Endothelial cell of umbilical vein (primary cell): Measurements from ENCODE around the gene PKD1L1. TPM values are rescaled to one million over a fixed set of nuclear protein-coding genes. Genes with fewer than 3 reads are reported as not detected.

ENCODE experiments used
- BruUV-seq: library from RNA; stranded (reverse); fragments of 400-500 nt; replicated peaks from 2 replicates; lab custom pipeline; 2021; lab: Mats Ljungman, UMichigan
- CTCF ChIA-PET: fragments of 300-600, 350-600 bp; sonication (Branson Sonifier 250); formaldehyde crosslinking; loops from one replicate; lab custom pipeline; 2021; ENCODE audit warnings: antibody characterized with exemption, inconsistent platforms; lab: Charles Lee
- POLR2A ChIA-PET: fragments of 300-600, 350-600 bp; sonication (Branson Sonifier 250); formaldehyde crosslinking; loops from one replicate; lab custom pipeline; 2021; ENCODE audit warnings: antibody characterized with exemption, inconsistent platforms; lab: Charles Lee
- DNase-seq: peaks from one replicate; pipeline ENCODE4 v3.0.0-alpha.2; 2011; ENCODE audit warnings: low read depth, low spot score
- FAIRE-seq: peaks from 2 replicates; lab custom pipeline; 2011; peaks lifted over from hg19 to GRCh38; lab: Jason Lieb, UNC
- H2AFZ ChIP-seq: 2 replicates; pipeline ENCODE4 v1.6.0; 2012; ENCODE audit warnings: low read depth, low read length, control low read depth, inconsistent platforms
- H3K27ac ChIP-seq: 2 replicates; pipeline ENCODE4 v1.5.1; 2011; ENCODE audit warnings: low read depth, mild to moderate bottlenecking, control low read depth, low read length, moderate library complexity; ENCODE audit not compliant: insufficient read depth
- H3K27me3 ChIP-seq, 2 experiments: 2 replicates each; pipeline versions ENCODE4 v1.6.0 to v1.6.1; 2011; ENCODE audit warnings: low read length in 2 of 2, mixed read lengths in 1 of 2; ENCODE audit not compliant: control insufficient read depth in 2 of 2, insufficient read depth in 2 of 2
- H3K36me3 ChIP-seq, 2 experiments: 2 replicates in 1 of 2; 3 replicates in 1 of 2; pipeline ENCODE4 v1.5.1; 2011; ENCODE audit warnings: low read length in 2 of 2, mild to moderate bottlenecking in 1 of 2, moderate library complexity in 1 of 2; ENCODE audit not compliant: control insufficient read depth in 2 of 2, insufficient read depth in 2 of 2; ENCODE audit errors: extremely low read depth in 1 of 2
- H3K4me1 ChIP-seq: 3 replicates; pipeline ENCODE4 v1.5.1; 2011; ENCODE audit warnings: mild to moderate bottlenecking, low read length; ENCODE audit not compliant: control insufficient read depth, insufficient read depth; ENCODE audit errors: extremely low read depth
- H3K4me2 ChIP-seq: 2 replicates; pipeline ENCODE4 v1.6.1; 2011; ENCODE audit warnings: low read length, control low read depth, mixed read lengths; ENCODE audit not compliant: insufficient read depth
- H3K4me3 ChIP-seq, 3 experiments: fragments of 200-600 bp in 1 of 3; sonication (generic), shearing (Covaris generic) in 1 of 3; replicated peaks in 1 of 3; 2 replicates each; pipeline ENCODE4 v1.5.1; 2011 to 2016; ENCODE audit warnings: control low read depth in 3 of 3, low read length in 3 of 3, mild to moderate bottlenecking in 2 of 3, inconsistent platforms in 1 of 3, low read depth in 1 of 3, moderate library complexity in 1 of 3; ENCODE audit not compliant: insufficient read depth in 1 of 3
- H3K79me2 ChIP-seq: 2 replicates; pipeline ENCODE4 v1.6.0; 2012; ENCODE audit warnings: low read length, inconsistent platforms; ENCODE audit not compliant: control insufficient read depth, insufficient read depth
- H3K9ac ChIP-seq: replicated peaks from 2 replicates; pipeline ENCODE3; 2011; ENCODE audit warnings: low read length, control low read depth; ENCODE audit not compliant: insufficient read depth; ENCODE audit errors: extremely low read depth
- H3K9me1 ChIP-seq: replicated peaks from 3 replicates; pipeline ENCODE4 v1.6.0; 2011; ENCODE audit warnings: mild to moderate bottlenecking, low read length; ENCODE audit not compliant: control insufficient read depth, insufficient read depth; ENCODE audit errors: extremely low read depth
- H3K9me3 ChIP-seq: replicated peaks from 2 replicates; pipeline ENCODE4 v1.5.1; 2012; ENCODE audit warnings: low read length, inconsistent platforms; ENCODE audit not compliant: control insufficient read depth, insufficient read depth
- H4K20me1 ChIP-seq: replicated peaks from 2 replicates; pipeline ENCODE3; 2011; ENCODE audit warnings: mild to moderate bottlenecking, low read length; ENCODE audit not compliant: control insufficient read depth, insufficient read depth; ENCODE audit errors: extremely low read depth
- CTCF ChIP-seq, 2 donors: IDR thresholded peaks; 1 replicate in 1 of 2; 2 replicates in 1 of 2; pipeline ENCODE4 v1.5.1; 2011; ENCODE audit warnings: low read length in 2 of 2, mild to moderate bottlenecking in 2 of 2, moderate library complexity in 2 of 2, control low read depth in 1 of 2, inconsistent platforms in 1 of 2, low read depth in 1 of 2; ENCODE audit not compliant: insufficient read depth in 1 of 2; ENCODE audit errors: extremely low read depth in 1 of 2
- EZH2 ChIP-seq: IDR thresholded peaks from 2 replicates; pipeline ENCODE4 v1.6.1; 2012; ENCODE audit warnings: borderline replicate concordance, low read depth, mild to moderate bottlenecking, moderate library complexity, low read length, inconsistent platforms; ENCODE audit not compliant: severe bottlenecking
- FOS ChIP-seq: IDR thresholded peaks from 2 replicates; pipeline ENCODE4 v1.6.1; 2011; ENCODE audit warnings: mild to moderate bottlenecking, low read length, moderate library complexity, borderline replicate concordance; ENCODE audit not compliant: insufficient read depth
- GATA2 ChIP-seq: IDR thresholded peaks from 2 replicates; pipeline ENCODE4 v1.7.0; 2011; ENCODE audit warnings: low read depth, mild to moderate bottlenecking, moderate library complexity, mixed read lengths, low read length; ENCODE audit not compliant: insufficient read length, insufficient read depth
- JUN ChIP-seq: IDR thresholded peaks from 2 replicates; pipeline ENCODE4 v1.6.1; 2011; ENCODE audit warnings: borderline replicate concordance, low read depth; ENCODE audit not compliant: insufficient read length, insufficient read depth
- MYC ChIP-seq: IDR thresholded peaks from one replicate; pipeline ENCODE4 v1.6.1; 2011; ENCODE audit warnings: mild to moderate bottlenecking, low read depth, low read length
- POLR2A ChIP-seq: IDR thresholded peaks from 2 replicates; pipeline ENCODE4 v1.6.1; 2012; ENCODE audit warnings: low read depth, mild to moderate bottlenecking, control low read depth, low read length
- POLR2AphosphoS5 ChIP-seq: IDR thresholded peaks from 2 replicates; pipeline ENCODE4 v1.6.1; 2012; ENCODE audit warnings: low read depth, mild to moderate bottlenecking, control low read depth, low read length, moderate library complexity; ENCODE audit not compliant: insufficient read depth
- dilution Hi-C: fragments of 300-500 bp; cut with MboI; formaldehyde crosslinking; loops from one replicate; pipeline ENCODE4 v1.15.0; 2019; ENCODE audit warnings: low sequenced_read_pairs; ENCODE audit not compliant: extremely low pct_ligation_motif_present
- intact Hi-C: fragments of 100-400 bp; cut with micrococcal nuclease; formaldehyde crosslinking; loops from one replicate; pipeline ENCODE4 v1.10.0; 2022
- polyA plus RNA-seq, 4 experiments: library from polyadenylated mRNA; depleted of rRNA in 3 of 4; stranded (reverse) in 3 of 4; unstranded in 1 of 4; fragments of >200 nt; gene quantifications; 2 replicates each; pipeline versions ENCODE4 v1.2.1 to v1.2.3, GENCODE V29; 2011 to 2012; ENCODE audit warnings: missing spikeins in 1 of 4
- total RNA-seq: library from RNA; stranded (reverse); gene quantifications from 2 replicates; pipeline ENCODE4 v1.2.3, GENCODE V29; 2021
- TF ChIP-seq, protein P1 (sequence below): IDR thresholded peaks from 2 replicates; pipeline ENCODE4 v1.6.1; 2011; ENCODE audit not compliant: insufficient read depth, insufficient read length

Gene PKD1L1
- total and polyA plus RNA-seq, 2 donors (not counting 3 experiments of a cell fraction or from before 2014, with no cell fraction given), result 4.1 to 5.9 TPM

GRCh38 chr7:47991270-47991669, 43.0 kb upstream of the PKD1L1 start:
- no peaks in the 10 kb centered on the region for H3K9me1 ChIP-seq
- H3K36me3 ChIP-seq, result no peaks in the 10 kb centered on the region
- TF ChIP-seq GATA2 (no peak), JUN (no peak), MYC (no peak), CTCF (IDR thresholded peaks at IDR 0.05; ENCODE audit: extremely low read depth in 1 of 2, insufficient read depth in 1 of 2, low read depth in 1 of 2, low read length in 2 of 2) (no peak), FOS (no peak), EZH2 (no peak), POLR2A (no peak), POLR2AphosphoS5 (no peak)
- TF ChIP-seq, protein P1, sequence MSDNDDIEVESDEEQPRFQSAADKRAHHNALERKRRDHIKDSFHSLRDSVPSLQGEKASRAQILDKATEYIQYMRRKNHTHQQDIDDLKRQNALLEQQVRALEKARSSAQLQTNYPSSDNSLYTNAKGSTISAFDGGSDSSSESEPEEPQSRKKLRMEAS, result no peak
- intact Hi-C loops, result loop anchor here (1.0 kb wide), 6 partner anchors 12 to 163 kb away; partner anchors contain the start of genes C7orf57 and HUS1
- H2AFZ ChIP-seq, result peak overlapping the region; percentile 98
- no peaks in the 10 kb centered on the region for H3K9me3 ChIP-seq
- peaks cover 7% of the 10 kb centered on the region for H3K4me1 ChIP-seq
- no peak for FAIRE-seq
- no peaks in the 10 kb centered on the region for H3K79me2 ChIP-seq
- H3K27me3 ChIP-seq, result no peaks in the 10 kb centered on the region
- H3K4me3 ChIP-seq, result no peak overlapping the region
- dilution Hi-C loops, result no loop called here
- ChIA-PET CTCF (interaction anchor here (0.6 to 2.4 kb wide), 29 partner anchors 9 to 546 kb away, joined by 3 to 137 read pairs (median 5); partner anchors contain the start of genes C7orf57 and UPP1), POLR2A (interaction anchor here (0.6 kb wide), 1 partner anchor 105 kb away, joined by 3 read pairs; no protein-coding TSS in a partner anchor)
- BruUV-seq, result no TSS peak
- DNase-seq, result no peak
- no peaks in the 10 kb centered on the region for H4K20me1 ChIP-seq
- H3K27ac ChIP-seq, result no peak overlapping the region
- peak overlapping the region; percentile 72 for H3K4me2 ChIP-seq
- no peak overlapping the region for H3K9ac ChIP-seq
